ENCODE measurements around the gene RNU1-4.
"Not testable (repeated sequence)": the region's sequence is repeated elsewhere in the genome, so short reads cannot be mapped to it uniquely, and the experiment has no call there.

RNU1-4 gene

DNA sequence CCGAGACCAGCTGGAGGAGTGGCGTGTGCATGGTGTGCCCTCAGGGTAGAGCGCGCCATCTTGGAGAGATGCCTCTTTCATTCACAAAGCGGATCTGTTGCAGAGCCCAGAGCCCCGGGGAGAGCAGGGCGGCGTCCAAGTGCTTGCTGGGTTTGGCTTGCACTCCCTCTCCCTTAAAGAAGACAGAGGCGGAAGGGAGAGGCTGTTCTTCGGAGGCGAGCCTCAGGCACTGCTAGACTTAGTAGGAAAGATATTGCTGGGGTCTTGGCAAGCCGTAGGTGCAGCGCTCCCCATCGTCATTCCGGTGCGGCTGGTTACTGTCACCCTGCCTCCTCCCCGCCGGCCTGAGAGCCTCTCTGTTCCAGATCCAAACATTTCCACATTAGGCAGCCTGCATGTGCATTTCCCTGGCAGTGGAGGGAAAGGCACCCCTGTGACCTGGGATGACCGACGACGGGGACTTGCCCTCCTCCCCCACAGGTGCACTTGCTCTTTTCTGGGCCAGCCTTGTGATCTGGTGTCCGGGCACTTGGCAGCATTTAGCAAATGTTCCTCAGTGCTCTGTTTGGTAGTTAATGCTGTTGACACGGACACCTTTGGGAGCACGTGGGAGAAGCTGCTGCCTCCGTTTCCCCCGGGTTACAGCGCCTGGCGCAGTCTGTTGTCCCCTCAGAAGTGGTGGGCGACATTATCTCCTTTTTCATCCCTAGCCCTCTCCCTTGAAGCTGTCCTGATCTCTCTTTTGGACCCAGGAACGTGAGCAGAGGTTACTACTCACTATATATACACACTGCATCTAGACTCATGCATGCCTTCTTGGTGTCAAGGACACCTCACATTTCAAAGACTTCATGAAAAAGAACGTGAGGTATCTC lies 25.7 kb downstream of the RNU1-4 start:
- not testable (repeated sequence) for ATAC-seq

DNA sequence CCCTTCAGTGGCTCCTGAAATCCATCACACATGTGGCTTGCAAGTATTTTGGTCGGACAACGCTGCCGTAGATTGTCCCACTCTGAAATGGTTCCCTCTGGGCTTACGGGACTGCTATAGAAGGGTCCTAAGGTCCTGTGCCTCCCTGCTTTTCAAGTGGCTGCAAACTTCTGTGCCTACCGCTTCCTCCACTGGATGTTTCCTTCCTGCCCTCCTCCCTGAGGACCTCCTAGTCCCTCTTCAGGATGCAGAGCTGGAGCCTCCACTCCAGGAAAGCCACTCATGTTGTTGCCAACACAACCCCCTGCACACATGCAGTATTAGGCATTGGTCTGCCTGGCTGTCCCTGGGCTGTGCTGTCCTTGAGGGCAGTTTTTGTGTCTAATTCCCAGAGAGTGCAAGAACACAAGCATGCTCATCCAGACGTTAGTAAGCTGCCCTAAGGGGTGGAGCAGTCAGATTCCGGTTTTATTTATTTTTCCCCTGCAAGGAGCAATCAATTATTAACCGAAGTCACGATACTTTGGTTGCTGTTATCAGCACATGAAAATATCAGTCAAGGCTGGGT lies 26.5 kb downstream of the RNU1-4 start:
- H3K9me3 Mint-ChIP-seq; H3K27ac Mint-ChIP-seq; ATAC-seq; H3K4me3 Mint-ChIP-seq; H3K36me3 Mint-ChIP-seq (ENCODE audit: low read depth); DNase-seq; H3K4me1 Mint-ChIP-seq: not testable (repeated sequence)
- peaks cover 20% of the 10 kb centered on the region for H3K27me3 Mint-ChIP-seq

More for the DNA sequence above, 25.7 kb downstream of the RNU1-4 start:
- not testable (repeated sequence) for DNase-seq; H3K27ac Mint-ChIP-seq; H3K4me3 Mint-ChIP-seq; H3K36me3 Mint-ChIP-seq (ENCODE audit: low read depth); H3K9me3 Mint-ChIP-seq; H3K4me1 Mint-ChIP-seq
- H3K27me3 Mint-ChIP-seq = peaks cover 20% of the 10 kb centered on the region

DNA sequence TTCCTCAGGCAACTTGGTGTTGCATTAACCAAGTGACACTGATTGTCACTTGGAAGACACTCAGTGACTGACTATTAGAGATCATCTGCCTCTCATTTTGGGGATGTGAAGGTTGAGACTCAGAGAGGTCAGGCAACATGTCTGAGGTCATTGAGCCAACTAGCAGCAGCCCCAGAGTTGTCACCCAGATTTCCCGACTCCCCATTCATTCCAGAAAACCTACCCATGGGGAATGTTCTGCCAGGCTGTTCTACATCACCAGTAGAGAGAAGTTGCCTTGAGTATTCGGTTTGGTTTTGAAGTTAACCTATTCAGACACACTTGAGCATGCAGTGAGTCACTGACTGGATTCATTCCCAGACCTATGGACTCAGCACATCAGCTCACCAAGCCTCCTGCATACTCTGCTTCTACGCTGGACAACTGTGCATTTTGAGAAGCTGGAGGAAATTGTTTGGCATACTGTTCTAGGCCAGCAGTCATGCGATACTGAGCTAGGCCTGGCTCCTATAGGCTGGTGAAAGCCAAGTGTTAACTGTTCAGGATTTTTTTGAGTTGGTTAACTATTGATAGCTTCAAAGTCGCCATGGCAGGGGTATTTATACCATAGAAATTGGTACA lies 29.9 kb downstream of the RNU1-4 start:
- not testable (repeated sequence) for H3K4me3 Mint-ChIP-seq

DNA sequence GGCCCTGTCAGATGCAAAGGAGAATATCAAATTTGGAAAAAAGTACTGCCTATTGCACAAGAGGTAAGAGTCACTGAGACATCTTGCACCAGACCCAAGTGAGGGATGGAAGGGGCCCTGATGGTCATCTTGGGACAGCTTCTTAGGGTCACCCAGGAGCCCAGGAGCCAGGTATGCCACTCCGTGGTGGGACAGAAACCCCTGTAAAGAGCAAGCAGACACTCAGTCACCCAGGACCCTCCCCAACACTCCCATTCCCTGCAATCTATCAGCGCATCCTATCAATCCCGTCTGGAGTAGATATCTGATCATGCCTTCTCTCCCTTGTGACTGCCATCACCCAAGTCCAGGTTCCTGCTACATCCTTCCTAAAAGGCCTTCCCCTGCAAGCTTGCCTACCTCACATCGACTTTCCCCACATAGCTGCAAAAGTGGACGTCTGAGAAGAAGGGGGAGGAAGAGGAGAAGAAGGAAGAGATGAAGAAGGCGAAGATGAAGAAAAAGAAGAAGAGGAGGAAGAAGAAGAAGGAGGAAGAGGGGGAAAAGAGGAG lies 30.7 kb downstream of the RNU1-4 start:
- ATAC-seq; H3K36me3 Mint-ChIP-seq (ENCODE audit: low read depth); H3K4me3 Mint-ChIP-seq; H3K9me3 Mint-ChIP-seq; H3K27ac Mint-ChIP-seq; H3K4me1 Mint-ChIP-seq; DNase-seq: not testable (repeated sequence)
- peaks cover 27% of the 10 kb centered on the region for H3K27me3 Mint-ChIP-seq

More for the DNA sequence above, 29.9 kb downstream of the RNU1-4 start:
- H3K27ac Mint-ChIP-seq; ATAC-seq; H3K4me1 Mint-ChIP-seq; H3K36me3 Mint-ChIP-seq (ENCODE audit: low read depth); H3K9me3 Mint-ChIP-seq; DNase-seq: not testable (repeated sequence)
- peaks cover 30% of the 10 kb centered on the region for H3K27me3 Mint-ChIP-seq

DNA sequence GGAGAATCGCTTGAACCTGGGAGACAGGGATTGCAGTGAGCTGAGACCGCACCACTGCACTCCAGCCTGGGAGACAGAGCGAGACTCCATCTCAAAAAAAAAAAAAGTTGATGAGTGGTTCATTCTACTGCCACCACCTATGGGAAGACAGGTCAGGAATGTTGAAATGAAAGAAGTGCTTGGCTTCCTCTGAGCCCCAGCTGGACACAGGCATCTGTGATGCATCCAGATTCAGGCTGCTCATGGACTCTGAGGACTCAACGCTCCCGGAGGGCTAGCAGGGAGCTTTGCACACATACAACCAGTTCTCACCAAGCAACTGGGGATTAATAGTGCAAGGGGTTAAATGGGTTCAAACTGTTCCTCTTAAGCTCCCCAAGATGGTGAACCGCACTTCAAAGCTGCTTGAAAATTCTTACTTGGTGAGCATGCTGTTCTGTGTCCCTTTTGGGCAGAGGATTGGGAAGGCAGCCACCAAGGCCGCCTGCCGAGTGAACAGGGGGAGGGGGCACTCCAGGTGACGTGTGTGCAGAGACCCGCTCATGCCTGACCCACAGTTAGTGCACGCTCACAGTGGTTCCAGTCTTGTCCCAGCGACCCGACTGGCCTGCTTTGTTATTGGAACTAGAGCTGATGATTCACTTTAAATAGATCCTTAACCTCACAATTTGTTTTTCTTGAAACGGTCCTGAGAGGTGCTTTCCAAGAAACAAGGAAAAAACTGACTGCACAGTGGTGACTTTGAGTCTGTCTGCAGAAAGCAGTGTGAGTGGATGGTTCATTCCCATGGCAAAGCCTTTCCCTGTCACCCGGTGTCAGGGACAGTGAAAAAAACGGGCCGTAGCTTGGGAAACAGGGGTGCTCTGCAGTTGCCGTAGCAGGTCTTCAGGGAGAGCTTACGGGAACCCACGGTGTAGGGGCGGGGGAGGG lies 32.2 kb downstream of the RNU1-4 start:
- H3K4me3 Mint-ChIP-seq, H3K27ac Mint-ChIP-seq: not testable (repeated sequence)
- ATAC-seq = peak; percentile 37

DNA sequence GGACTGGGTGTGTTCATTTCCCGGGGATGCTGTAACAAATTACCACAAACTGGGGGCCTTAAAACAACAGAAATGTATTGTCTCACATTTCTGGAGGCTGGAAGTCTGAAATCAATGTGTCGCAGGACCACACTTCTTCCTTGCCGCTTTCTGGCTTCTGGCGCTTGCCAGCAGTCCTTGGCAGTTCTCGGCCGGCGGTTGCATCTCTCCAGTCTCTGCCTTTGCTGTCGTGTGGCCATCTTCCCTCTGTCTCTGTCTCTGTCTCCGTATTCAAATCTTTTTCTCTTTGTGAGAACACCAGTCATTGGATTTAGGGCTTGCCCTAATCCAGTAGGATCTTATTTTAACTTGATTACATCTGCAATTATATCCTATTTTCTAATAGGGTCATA lies 32.9 kb downstream of the RNU1-4 start:
- DNase-seq; H3K4me3 Mint-ChIP-seq; H3K36me3 Mint-ChIP-seq (ENCODE audit: low read depth); H3K4me1 Mint-ChIP-seq; H3K9me3 Mint-ChIP-seq; H3K27ac Mint-ChIP-seq; ATAC-seq: not testable (repeated sequence)
- peaks cover 28% of the 10 kb centered on the region for H3K27me3 Mint-ChIP-seq

More for the DNA sequence above, 32.2 kb downstream of the RNU1-4 start:
- H3K27me3 Mint-ChIP-seq = peaks cover 22% of the 10 kb centered on the region
- not testable (repeated sequence) for H3K9me3 Mint-ChIP-seq; DNase-seq; H3K36me3 Mint-ChIP-seq (ENCODE audit: low read depth); H3K4me1 Mint-ChIP-seq

DNA sequence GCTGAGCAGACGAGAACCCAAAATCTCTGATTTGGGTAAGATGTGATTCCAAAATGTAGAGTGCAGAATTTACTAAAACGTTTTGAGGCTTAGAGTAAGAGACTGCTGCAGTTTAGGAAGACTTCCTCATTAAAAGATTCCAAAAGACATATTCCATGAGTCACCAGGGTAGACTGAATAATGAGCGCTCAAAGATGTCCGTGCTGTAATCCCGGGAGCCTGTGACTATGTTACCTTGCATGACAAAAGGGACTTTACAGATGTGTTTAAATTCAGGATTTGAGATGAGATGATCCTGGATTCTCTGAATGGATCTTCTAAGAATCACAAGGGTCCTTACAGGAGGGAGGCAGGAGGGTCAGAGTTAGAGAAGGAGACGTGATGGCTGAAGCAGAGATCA lies 33.4 kb downstream of the RNU1-4 start:
- not testable (repeated sequence) for H3K4me1 Mint-ChIP-seq; DNase-seq; H3K4me3 Mint-ChIP-seq; H3K27ac Mint-ChIP-seq; ATAC-seq; H3K9me3 Mint-ChIP-seq; H3K36me3 Mint-ChIP-seq (ENCODE audit: low read depth)
- H3K27me3 Mint-ChIP-seq = peaks cover 28% of the 10 kb centered on the region

DNA sequence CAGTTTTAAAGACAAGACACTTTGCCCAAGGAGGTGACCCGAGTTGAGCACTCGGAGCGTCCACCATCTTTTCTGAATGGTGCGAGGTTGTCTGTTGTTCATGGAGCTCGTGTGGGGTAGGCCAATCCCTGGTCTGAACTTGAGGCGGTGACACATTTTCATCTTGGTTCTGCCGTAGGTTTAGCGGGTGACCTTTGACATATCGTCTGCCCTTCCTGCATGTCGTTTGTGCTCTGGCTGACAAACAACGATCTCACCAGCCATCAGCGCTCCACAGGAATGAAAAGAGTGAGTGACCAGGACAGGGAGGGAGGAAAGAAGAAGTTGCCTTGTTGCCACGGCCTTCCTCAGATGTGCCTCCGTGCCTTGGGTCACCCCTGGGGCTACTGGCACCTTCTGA lies 34.5 kb downstream of the RNU1-4 start:
- H3K9me3 Mint-ChIP-seq; H3K27ac Mint-ChIP-seq; ATAC-seq; H3K4me3 Mint-ChIP-seq; DNase-seq; H3K4me1 Mint-ChIP-seq; H3K36me3 Mint-ChIP-seq (ENCODE audit: low read depth): not testable (repeated sequence)
- peaks cover 31% of the 10 kb centered on the region for H3K27me3 Mint-ChIP-seq

DNA sequence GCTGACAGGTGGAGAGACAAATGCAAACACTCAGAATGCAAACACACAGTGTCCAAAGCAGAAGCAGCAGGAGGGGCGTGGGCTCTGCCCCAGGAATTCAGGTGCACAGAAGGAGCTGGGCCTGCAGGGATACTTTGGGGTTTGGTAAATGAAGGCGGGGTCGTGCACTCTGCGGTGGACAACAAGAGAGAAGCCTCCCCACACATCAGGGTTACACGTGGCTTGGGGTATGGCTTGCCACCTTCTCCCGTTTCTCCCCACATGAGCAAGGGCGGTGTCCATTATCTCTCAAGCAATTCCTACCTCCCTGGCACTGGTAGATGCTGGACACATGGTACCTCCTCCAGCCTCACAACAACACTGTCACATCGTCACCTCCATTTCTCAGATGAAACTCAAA lies 35.0 kb downstream of the RNU1-4 start:
- not testable (repeated sequence) for H3K4me3 Mint-ChIP-seq
- H3K27me3 Mint-ChIP-seq = peaks cover 31% of the 10 kb centered on the region

DNA sequence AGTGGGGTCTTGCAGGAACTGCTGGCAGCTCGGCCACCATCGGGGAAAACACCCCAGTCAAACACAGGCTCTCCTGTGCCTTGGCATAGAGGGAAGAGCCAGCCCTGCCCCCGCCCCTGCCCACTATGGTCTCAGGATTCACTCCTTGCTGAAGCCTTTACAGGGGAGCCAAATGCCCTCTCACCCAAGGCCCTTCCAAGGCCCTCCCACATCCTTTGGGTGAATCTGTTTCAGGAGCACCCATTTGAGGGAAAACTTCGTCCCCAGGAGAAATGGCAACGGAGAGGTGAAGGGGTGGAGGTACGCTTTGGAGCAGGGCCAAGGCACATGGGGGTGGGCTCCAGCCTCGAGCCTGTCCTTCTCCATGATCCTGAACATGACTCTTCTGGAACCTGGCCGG lies 35.9 kb downstream of the RNU1-4 start:
- H3K27me3 Mint-ChIP-seq = peaks cover 31% of the 10 kb centered on the region
- ATAC-seq = not testable (repeated sequence)

More for the DNA sequence above, 35.0 kb downstream of the RNU1-4 start:
- H3K9me3 Mint-ChIP-seq; H3K36me3 Mint-ChIP-seq (ENCODE audit: low read depth); H3K4me1 Mint-ChIP-seq; DNase-seq; ATAC-seq; H3K27ac Mint-ChIP-seq: not testable (repeated sequence)

DNA sequence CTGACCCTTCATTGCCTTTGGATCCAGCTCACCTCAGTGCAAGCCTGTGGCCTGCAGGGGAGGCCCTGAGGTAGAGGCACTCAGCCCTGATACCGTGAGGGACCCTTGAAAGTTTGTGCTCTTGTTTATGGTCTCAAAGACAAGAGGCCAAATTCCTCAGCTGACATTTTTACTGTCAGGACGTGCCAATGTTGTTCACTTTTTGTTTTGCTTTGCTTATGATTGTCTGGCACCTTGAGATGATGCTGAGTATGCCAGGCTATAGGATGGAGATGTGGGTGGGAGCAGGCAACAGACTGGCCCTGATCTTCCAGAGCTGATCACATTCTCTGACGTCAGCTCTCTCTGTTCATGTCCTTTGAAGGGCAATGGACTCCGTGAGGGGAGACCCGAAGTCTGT lies 36.5 kb downstream of the RNU1-4 start:
- not testable (repeated sequence) for H3K4me1 Mint-ChIP-seq; H3K36me3 Mint-ChIP-seq (ENCODE audit: low read depth); H3K4me3 Mint-ChIP-seq; ATAC-seq; H3K9me3 Mint-ChIP-seq; DNase-seq; H3K27ac Mint-ChIP-seq
- peaks cover 31% of the 10 kb centered on the region for H3K27me3 Mint-ChIP-seq

More for the DNA sequence above, 35.9 kb downstream of the RNU1-4 start:
- not testable (repeated sequence) for H3K4me3 Mint-ChIP-seq; H3K36me3 Mint-ChIP-seq (ENCODE audit: low read depth); DNase-seq; H3K9me3 Mint-ChIP-seq; H3K4me1 Mint-ChIP-seq; H3K27ac Mint-ChIP-seq

DNA sequence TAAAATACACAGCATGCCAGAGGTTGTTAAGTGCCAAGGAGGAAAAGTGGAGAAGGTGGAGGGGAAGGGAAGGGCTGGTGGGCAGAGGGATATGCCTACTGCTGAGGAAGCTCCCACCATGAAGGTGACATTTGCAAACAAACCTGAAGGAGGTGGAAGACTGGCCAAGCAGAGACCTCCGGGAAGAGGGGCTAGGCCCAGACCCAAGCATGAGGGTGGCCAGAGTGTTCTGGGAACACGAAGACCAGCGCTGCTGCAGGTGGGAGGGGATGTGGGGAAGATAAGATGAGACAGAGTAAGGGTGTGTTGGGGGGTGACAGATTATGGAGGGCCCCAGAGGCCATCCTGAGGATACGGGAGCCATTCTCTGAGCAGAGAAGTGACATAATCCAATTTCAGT lies 37.5 kb downstream of the RNU1-4 start:
- H3K27me3 Mint-ChIP-seq = peaks cover 25% of the 10 kb centered on the region
- DNase-seq; H3K27ac Mint-ChIP-seq; H3K4me1 Mint-ChIP-seq; H3K36me3 Mint-ChIP-seq (ENCODE audit: low read depth); H3K4me3 Mint-ChIP-seq; ATAC-seq; H3K9me3 Mint-ChIP-seq: not testable (repeated sequence)

DNA sequence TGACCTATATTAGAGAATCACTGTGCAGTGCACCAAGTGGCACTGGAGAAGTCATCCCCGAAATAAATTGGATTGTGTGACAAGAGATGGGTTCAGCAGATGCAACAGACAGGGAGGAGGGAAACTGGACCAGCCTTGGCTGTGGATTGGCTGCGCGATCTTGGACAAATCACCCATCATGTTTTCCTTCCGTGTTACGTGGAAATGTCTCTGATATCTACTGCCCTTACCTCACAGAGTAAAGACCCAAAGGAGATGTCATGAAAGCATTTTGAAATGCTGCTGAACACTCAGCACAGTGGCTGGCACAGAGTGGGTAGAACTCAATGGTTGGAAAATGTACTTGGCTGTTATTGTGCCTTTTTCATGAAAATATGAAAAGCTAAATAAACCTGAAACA lies 39.2 kb downstream of the RNU1-4 start:
- not testable (repeated sequence) for H3K36me3 Mint-ChIP-seq (ENCODE audit: low read depth)

DNA sequence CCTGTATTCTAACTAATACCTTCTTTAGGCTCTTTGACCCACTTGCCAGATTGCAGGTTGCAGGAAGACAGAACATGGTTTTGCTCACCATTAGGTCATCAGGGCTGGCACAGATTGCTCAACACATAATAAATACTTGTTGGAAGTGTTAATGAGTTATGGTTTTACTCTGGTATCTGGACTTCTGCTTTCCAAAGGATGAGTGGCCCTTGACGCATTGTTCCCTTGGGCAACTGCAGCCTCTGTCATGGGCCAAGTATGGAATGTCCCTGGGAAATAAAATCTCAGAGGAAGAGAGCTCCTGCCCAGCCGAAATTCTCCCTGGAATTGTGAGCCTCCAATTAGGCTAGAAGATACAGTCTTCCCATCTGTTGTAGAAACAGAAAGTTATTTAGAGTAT lies 40.7 kb downstream of the RNU1-4 start:
- peaks cover 17% of the 10 kb centered on the region for H3K27me3 Mint-ChIP-seq
- H3K27ac Mint-ChIP-seq; H3K36me3 Mint-ChIP-seq (ENCODE audit: low read depth); H3K9me3 Mint-ChIP-seq; H3K4me3 Mint-ChIP-seq; H3K4me1 Mint-ChIP-seq; ATAC-seq; DNase-seq: not testable (repeated sequence)

More for the DNA sequence above, 39.2 kb downstream of the RNU1-4 start:
- peaks cover 17% of the 10 kb centered on the region for H3K27me3 Mint-ChIP-seq
- not testable (repeated sequence) for H3K4me1 Mint-ChIP-seq, H3K4me3 Mint-ChIP-seq, H3K27ac Mint-ChIP-seq, DNase-seq, H3K9me3 Mint-ChIP-seq, ATAC-seq

All from activated naive CD8-positive, alpha-beta T cell treated with anti-CD3 and anti-CD28 coated beads, Interleukin-2, amount 50 U/mL, for 24 hours (primary cell).